GM18517 (cell line): Measurements from ENCODE around the gene RAB10.
"Not testable (repeated sequence)": the region's sequence is repeated elsewhere in the genome, so short reads cannot be mapped to it uniquely, and the experiment has no call there.

Experiments
- ATAC-seq: cut with Tn5 transposase; IDR thresholded peaks from one replicate; pipeline ENCODE4 v1.9.1; 2021; ENCODE audit warnings: mild to moderate bottlenecking, moderate library complexity; ENCODE audit not compliant: unreplicated experiment

Gene RAB10

GRCh38 chr2:26033818-26034636 is at the start of gene RAB10:
TSS of gene RAB10 (plus strand) at chr2:26034084. CDS start at chr2:26034609, 525 bp downstream.
- peak; percentile 85 for ATAC-seq

DNA sequence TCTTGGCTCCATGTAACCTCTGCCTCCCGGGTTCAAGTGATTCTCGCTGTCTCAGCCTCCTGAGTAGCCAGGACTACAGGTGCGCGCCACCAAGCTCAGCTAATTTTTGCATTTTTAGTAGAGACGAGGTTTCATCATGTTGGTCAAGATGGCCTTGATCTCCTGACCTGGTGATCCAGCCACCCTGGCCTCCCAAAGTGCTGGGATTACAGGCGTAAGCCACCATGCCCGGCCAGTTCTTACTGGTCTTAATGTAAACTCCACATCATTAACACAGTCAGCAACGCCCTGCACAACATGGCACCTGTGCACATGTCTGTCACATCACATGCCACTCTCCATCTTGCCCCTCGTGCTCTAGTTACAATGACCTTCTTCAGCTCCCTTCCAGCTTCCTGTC is 45.8 kb upstream of the RAB10 start:
- no peak for ATAC-seq

DNA sequence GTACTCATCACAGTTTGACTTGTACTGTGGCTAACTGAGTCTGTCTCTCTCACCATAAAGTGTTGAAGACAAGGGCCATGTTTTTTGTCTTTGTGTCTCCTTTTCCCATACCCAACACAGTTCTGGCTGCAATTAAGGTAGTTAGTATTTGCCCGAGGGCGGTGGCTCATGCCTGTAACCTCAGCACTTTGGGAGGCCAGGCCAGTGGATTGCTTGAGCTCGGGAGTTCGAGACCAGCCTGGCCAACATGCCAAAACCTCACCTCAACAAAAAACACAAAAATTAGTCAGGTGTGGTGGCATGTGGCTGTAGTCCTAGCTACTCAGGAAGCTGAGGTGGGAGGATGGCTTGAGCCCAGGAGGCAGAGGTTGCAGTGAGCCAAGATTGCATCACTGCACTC is 44.7 kb upstream of the RAB10 start:
- ATAC-seq: no peak

DNA sequence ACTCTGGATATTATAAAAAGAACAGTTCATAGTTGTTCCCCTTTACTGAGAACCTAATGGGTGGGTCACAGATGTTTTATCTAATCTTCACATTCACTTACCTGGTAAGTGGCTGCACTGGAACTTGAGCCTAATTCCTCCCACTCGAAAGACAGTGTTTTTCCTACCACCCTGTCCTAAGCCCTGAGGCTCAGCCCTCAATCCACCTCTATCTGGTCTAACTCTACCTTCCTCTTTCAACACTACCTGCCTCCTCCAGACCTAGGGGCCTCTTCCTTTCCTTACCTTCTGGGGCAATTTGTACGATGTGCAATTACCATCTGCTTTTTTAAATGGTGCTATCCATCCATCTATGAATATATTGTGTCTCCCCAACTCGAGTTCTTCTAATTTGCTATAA is 41.9 kb upstream of the RAB10 start:
- ATAC-seq: no peak

DNA sequence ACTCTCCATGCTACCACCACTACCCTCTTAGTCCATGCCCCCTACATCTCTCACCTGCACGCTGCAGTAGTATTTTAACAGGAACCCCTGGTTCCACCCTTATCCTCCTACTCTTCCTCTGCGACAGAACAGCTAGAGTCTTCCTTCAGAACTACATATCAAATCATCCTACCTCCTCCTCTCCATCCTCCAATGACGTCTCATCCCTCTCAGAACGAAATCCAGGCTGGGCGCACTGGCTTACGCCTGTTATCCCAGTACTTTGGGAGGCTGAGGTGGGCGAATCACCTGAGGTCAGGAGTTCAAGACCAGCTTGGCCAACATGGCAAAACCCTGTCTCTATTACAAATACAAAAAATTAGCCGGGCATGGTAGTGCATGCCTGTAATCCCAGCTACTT is 41.3 kb upstream of the RAB10 start:
- ATAC-seq: no peak

GRCh38 chr2:25993049-25993448 is 40.8 kb upstream of the RAB10 start:
- ATAC-seq: no peak

- no peak for ATAC-seq
Observed at GRCh38 chr2:25994509-25994908, 39.4 kb upstream of the RAB10 start.

GRCh38 chr2:25996844-25997243 is 37.0 kb upstream of the RAB10 start:
- ATAC-seq: no peak

DNA sequence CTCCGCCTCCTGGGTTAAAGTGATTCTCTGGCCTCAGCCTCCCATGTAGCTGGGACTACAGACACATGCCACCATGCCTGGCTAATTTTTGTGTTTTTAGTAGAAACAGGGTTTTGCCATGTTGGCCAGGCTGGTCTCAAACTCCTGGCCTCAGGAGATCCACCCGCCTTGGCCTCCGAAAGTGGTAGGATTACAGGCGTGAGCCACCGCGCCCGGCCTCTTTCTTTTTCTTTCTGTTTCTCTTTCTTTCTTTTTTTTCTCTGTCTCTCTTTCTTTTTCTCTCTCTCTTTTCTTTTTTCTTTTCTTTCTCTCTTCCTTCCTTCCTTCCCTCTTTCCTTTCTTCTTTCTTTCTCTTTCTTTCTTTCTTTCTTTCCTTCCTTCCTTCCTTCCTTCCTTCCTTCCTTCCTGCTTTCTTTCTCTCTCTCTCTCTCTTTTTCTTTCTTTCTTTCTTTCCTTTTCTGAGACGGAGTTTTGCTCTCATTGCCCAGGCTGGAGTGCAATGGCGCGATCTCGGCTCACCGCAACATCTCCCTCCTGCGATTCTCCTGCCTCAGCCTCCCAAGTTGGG is 35.0 kb upstream of the RAB10 start:
- not testable (repeated sequence) for ATAC-seq

DNA sequence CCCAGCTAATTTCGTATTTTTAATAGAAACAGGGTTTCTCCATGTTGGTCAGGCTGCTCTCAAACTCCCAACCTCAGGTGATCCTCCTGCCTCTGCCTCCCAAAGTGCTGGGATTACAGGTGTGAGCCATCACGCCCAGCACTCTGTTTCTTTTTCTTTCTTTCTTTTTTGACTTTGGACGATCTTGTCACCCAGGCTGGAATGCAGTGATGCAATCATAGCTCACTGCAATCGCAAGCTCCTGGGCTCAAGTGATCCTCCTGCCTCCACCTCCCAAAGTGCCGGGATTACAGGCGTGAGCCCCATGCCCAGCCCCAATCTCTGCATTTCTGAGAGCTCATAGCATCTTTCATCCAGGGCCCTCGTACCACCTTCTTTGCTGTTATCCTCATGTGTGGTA is 34.5 kb upstream of the RAB10 start:
- not testable (repeated sequence) for ATAC-seq

DNA sequence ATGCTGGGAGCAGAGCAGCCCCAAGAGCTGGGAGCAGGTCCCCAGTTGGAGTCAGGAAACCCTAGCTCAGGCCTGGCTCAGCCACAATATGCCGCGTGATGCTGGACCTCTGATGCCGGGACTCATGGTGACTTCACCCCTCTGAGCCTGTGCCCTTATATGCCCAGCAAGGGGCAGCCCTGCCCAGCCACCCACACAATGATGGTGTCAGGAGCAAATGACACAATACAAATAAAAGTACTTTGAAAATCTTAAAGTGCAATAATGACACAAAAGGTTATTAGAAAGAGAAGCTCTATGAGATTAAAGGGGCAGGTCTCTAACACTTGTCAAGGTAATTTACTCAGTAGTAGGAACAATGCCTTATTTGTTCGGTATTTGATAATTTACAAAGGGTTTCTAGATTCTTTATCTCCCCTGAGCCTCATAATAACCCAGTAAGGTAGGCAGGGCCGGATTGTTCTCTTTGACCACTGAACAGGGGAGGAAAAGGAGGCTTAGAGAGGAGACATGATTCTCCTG is 33.3 kb upstream of the RAB10 start:
- no peak for ATAC-seq

DNA sequence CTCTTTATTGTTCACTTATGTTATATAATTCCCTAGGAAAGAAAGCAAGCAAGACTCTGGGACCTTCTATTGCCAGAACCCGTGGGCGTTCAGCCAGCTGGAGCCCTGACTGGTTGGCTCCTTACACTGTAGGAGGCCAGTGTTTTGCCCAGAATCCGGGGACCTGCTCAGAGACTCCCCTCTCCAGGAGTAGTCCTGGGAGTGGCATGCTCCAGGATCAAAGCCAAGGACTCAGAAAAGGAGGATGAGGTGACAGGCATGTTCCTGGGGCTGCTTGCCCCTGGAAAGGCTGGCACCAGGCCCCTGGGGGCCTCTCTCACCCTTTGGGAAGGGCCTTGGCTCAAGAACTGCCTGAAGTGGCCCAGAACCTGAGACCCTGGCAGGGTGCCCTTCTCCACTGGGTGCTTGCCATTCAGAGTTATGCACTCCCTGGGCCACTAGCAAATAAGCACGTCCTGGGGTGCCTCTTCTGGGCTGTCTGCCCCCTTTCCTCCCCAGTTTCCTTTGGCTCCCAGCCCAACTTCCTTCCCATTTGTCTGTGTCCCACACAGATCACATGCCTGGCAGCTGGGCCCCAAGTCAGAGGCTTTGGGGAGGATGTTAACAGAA is 32.0 kb upstream of the RAB10 start:
- ATAC-seq: no peak

DNA sequence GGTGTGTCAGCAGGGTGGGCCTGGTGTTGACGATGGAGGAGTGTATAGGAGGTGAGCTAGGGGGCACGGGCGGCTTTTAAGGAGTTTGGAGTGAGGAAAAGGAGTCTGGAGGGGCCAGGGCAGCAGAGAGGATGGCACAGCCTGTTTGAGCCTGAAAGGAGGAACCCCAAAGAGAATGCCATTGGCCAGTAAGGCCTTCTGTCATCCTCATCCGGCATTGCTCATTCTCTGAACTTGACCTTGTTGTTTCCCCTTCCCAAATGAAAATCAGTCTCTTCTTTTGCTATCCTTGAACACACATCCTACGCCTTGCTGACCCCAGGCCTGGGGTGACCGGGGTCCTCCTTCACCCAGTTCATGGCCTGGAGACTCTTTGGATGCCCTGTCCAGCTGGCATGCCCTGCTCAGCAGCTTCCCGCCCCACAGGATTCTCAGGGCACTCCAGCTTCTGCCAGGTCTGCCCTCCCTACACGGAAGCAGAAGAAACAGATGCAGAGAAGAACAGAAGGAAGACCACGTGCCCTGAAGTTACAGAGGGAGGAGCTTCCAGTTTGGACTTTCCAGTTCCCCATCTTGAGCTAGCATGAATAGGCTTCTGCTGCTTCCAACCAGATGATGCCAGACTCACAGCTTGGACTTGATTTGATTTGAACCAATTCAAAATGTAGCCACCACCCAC is 31.1 kb upstream of the RAB10 start:
- no peak for ATAC-seq

- no peak for ATAC-seq
Observed at GRCh38 chr2:26008095-26008494, 25.8 kb upstream of the RAB10 start.

GRCh38 chr2:26008851-26009566 is 24.9 kb upstream of the RAB10 start:
- ATAC-seq: no peak

DNA sequence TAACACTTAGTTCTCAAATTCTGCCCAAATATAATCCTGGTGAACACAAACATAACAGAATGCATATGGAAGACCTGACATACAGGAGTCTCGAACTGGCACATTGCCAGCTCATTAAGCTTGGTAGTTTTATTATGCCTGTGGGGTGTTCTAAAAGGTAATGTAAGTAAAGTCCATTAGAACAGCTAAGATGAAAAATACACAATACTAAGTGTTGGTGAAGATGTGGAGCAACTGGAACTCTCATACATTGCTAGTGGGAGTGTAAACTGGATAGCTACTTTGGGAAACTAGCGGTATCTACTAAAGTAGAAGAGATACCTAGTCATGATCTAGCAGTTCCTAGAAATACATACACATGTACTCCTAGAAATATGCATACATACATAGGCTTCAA is 24.3 kb upstream of the RAB10 start:
- no peak for ATAC-seq

DNA sequence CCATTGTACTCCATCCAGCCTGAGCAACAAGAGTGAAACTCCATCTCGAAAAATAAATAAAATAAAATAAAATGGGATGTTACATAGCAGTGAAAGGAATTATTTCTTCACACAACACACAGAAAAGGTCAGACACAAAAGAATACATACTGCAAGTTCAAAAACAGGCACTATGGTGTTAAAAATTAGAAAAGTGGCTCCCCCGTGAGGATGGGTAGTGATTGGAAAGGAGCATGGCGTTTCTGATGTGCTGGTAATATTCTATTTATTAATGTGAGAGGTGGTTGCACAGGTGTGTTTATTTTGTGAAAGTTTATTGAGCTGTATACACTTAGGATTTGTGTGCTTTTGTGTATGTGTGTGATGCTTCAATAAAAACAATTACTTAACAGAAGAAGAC is 22.9 kb upstream of the RAB10 start:
- no peak for ATAC-seq

- no peak for ATAC-seq
Observed at GRCh38 chr2:26011609-26011989, 22.3 kb upstream of the RAB10 start.

DNA sequence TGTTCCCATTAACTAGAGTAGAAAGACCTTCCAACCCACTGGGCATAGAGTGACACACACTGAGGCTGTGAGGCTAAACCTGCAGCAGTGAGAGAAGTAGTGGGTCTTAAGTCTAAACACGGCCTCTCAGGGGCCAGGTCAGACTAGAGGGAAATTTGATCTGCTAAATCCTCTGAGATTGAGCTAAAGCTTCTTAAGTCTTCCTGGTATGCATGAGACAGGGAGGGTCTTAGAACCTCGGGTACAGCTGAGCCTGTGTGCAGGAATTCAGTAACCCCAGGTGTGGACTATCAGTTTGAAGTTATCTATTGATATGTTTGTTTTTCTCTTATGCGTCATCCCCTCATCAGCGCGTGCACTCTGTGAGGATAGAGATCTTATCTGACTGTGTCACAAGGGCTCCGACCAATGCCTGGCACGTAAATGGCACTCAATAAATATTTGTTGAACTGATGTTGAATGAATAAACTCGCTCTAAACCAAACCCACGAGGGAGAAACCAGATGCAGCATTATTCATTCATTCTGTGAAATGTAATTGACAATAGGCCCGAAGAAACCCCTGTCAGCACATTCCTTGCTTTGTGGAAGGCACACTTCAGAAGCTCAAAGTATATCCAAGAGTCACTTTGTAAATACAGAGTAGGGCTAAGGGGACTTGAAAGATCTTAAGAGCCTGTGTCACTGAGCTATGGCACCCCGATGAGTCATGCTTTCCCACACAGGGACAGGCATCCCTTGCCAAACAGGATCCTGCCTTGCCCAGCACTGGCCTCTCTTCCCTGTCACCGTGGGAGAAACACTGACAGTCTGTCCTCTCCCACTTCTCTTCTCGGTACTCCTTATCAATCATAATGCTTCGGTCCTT is 21.7 kb upstream of the RAB10 start:
- no peak for ATAC-seq

GRCh38 chr2:26013668-26014067 is 20.2 kb upstream of the RAB10 start:
- no peak for ATAC-seq
